HepG2 (cell line): ENCODE data around the gene ITGA7. TPM values are rescaled to one million over a fixed set of nuclear protein-coding genes. Genes with fewer than 3 reads are reported as not detected.

Experiments
- AKAP8 ChIP-seq: sonication (generic); formaldehyde crosslinking; IDR thresholded peaks from 2 replicates; pipeline ENCODE4 v1.5.1; 2020; ENCODE audit warnings: mild to moderate bottlenecking, missing genetic modification reagents
- ARNTL ChIP-seq: sonication (generic); formaldehyde crosslinking; IDR thresholded peaks from 2 replicates; pipeline ENCODE4 v1.4.0; 2020; ENCODE audit warnings: mild to moderate bottlenecking, missing genetic modification reagents
- ATM ChIP-seq: fragments of 450-650 bp; IDR thresholded peaks from 2 replicates; pipeline ENCODE4 v1.7.1; 2017; ENCODE audit warnings: mild to moderate bottlenecking, borderline replicate concordance
- HNRNPK ChIP-seq: fragments of 200-400 bp; formaldehyde crosslinking; IDR thresholded peaks from 2 replicates; pipeline ENCODE4 v1.6.1; 2018; ENCODE audit warnings: low read length, low read depth, moderate library complexity, mild to moderate bottlenecking; ENCODE audit not compliant: poor library complexity, severe bottlenecking
- HOXA7 ChIP-seq: sonication (generic); formaldehyde crosslinking; IDR thresholded peaks from 2 replicates; pipeline ENCODE4 v1.8.1; 2022; ENCODE audit warnings: mild to moderate bottlenecking, missing genetic modification reagents, moderate library complexity
- NCOA2 ChIP-seq: sonication (generic); formaldehyde crosslinking; IDR thresholded peaks from 2 replicates; pipeline ENCODE4 v1.8.0; 2022; ENCODE audit warnings: inconsistent platforms
- POLR2G ChIP-seq: fragments of 200-400 bp; formaldehyde crosslinking; IDR thresholded peaks from 2 replicates; pipeline ENCODE4 v1.6.1; 2018; ENCODE audit warnings: mild to moderate bottlenecking, low read depth, low read length, moderate library complexity
- RAD51 ChIP-seq: fragments of 450-650 bp; IDR thresholded peaks from 2 replicates; pipeline ENCODE4 v1.6.1; 2016; ENCODE audit warnings: borderline replicate concordance
- SOX13 ChIP-seq, 3 experiments: fragments of 450-650 bp in 1 of 3; sonication (generic) in 1 of 3; formaldehyde crosslinking in 1 of 3; IDR thresholded peaks in 2 of 3; conservative IDR thresholded peaks in 1 of 3; 2 replicates each; pipeline versions ENCODE4 v1.5.0 to v1.6.1; 2016 to 2020; ENCODE audit warnings: antibody characterized with exemption in 1 of 3, mild to moderate bottlenecking in 1 of 3, missing compliant biosample characterization in 1 of 3, missing genetic modification reagents in 1 of 3, moderate library complexity in 1 of 3
- SP2 ChIP-seq: sonication (generic); formaldehyde crosslinking; IDR thresholded peaks from 2 replicates; pipeline ENCODE4 v1.5.1; 2020; ENCODE audit warnings: mild to moderate bottlenecking, missing genetic modification reagents
- TP53 ChIP-seq: sonication (generic); formaldehyde crosslinking; conservative IDR thresholded peaks from 2 replicates; pipeline ENCODE4 v1.4.0; 2020; ENCODE audit warnings: missing genetic modification reagents
- ZNF441 ChIP-seq: sonication (generic); formaldehyde crosslinking; IDR thresholded peaks from 2 replicates; pipeline ENCODE4 v1.7.0; 2021; ENCODE audit warnings: missing genetic modification reagents, borderline replicate concordance
- ZNF446 ChIP-seq: sonication (generic); formaldehyde crosslinking; IDR thresholded peaks from 2 replicates; pipeline ENCODE4 v1.5.0; 2020; ENCODE audit warnings: mild to moderate bottlenecking, missing genetic modification reagents
- ZNF550 ChIP-seq: sonication (generic); formaldehyde crosslinking; IDR thresholded peaks from 2 replicates; pipeline ENCODE4 v1.4.0; 2020; ENCODE audit warnings: mild to moderate bottlenecking, missing genetic modification reagents, borderline replicate concordance
- ZNF678 ChIP-seq: sonication (generic); formaldehyde crosslinking; IDR thresholded peaks from 2 replicates; pipeline ENCODE4 v1.4.0; 2020; ENCODE audit warnings: mild to moderate bottlenecking, missing genetic modification reagents
- ZNF740 ChIP-seq: sonication (generic); formaldehyde crosslinking; IDR thresholded peaks from 2 replicates; pipeline ENCODE4 v1.4.0; 2020; ENCODE audit warnings: missing genetic modification reagents
- polyA plus RNA-seq, 8 experiments: library from polyadenylated mRNA; depleted of rRNA in 3 of 8; stranded (reverse) in 7 of 8; unstranded in 1 of 8; fragments of >200 nt; fragmentation: Illumina TruSeq in 4 of 8; extraction: Trizol in 4 of 8; gene quantifications; 2 replicates each; pipeline versions ENCODE4 v1.2.1 to v1.2.3, GENCODE V29; 2011 to 2016; ENCODE audit warnings: low read depth in 4 of 8, missing spikeins in 1 of 8, mixed read lengths in 1 of 8; ENCODE audit not compliant: insufficient read depth in 1 of 8
- total RNA-seq, 5 experiments: library from RNA; depleted of rRNA; stranded (reverse); fragments of >200 nt; fragmentation: Illumina TruSeq; extraction: Trizol; gene quantifications; 2 replicates each; pipeline ENCODE4 v1.2.3, GENCODE V29; 2016; ENCODE audit warnings: low read depth in 1 of 5
- TF ChIP-seq, protein P1 (sequence below): sonication (generic); formaldehyde crosslinking; IDR thresholded peaks from 2 replicates; pipeline ENCODE4 v1.5.0; 2020; ENCODE audit warnings: missing genetic modification reagents, mild to moderate bottlenecking, borderline replicate concordance
- TF ChIP-seq, protein P2 (sequence below): sonication (generic); formaldehyde crosslinking; IDR thresholded peaks from 2 replicates; pipeline ENCODE4 v1.9.0; 2022; ENCODE audit warnings: missing genetic modification reagents, mild to moderate bottlenecking, borderline replicate concordance
- TF ChIP-seq, protein P3 (sequence below): sonication (generic); formaldehyde crosslinking; IDR thresholded peaks from 2 replicates; pipeline ENCODE4 v1.4.0; 2020; ENCODE audit warnings: missing genetic modification reagents
- TF ChIP-seq, protein P4 (sequence below): sonication (generic); formaldehyde crosslinking; IDR thresholded peaks from 2 replicates; pipeline ENCODE4 v1.4.0; 2020; ENCODE audit warnings: mild to moderate bottlenecking, missing genetic modification reagents, borderline replicate concordance
- TF ChIP-seq, protein P5 (sequence below): sonication (generic); formaldehyde crosslinking; IDR thresholded peaks from 2 replicates; pipeline ENCODE4 v1.5.0; 2020; ENCODE audit warnings: mild to moderate bottlenecking, low read depth, missing genetic modification reagents, borderline replicate concordance

Gene ITGA7
- total and polyA plus RNA-seq, 2 of the 13 experiments (the other 11 are each of a cell fraction or from before 2014, with no cell fraction given) = 0.65 to 0.75 TPM

GRCh38 chr12:55728939-55729818 is 21.5 kb upstream of the ITGA7 start, which contains the start of gene CD63 (continued):
- TF ChIP-seq SOX13 (IDR thresholded peaks at IDR 0.05) = no peak
- peak in 1 of 2 experiments; percentile 53; a peak in 1 of 4 replicates for TF ChIP-seq SOX13 (CRISPR knock-in tag; conservative IDR thresholded peaks at IDR 0.05 in 1 of 2, IDR thresholded peaks at IDR 0.05 in 1 of 2)
- TF ChIP-seq, protein P1, sequence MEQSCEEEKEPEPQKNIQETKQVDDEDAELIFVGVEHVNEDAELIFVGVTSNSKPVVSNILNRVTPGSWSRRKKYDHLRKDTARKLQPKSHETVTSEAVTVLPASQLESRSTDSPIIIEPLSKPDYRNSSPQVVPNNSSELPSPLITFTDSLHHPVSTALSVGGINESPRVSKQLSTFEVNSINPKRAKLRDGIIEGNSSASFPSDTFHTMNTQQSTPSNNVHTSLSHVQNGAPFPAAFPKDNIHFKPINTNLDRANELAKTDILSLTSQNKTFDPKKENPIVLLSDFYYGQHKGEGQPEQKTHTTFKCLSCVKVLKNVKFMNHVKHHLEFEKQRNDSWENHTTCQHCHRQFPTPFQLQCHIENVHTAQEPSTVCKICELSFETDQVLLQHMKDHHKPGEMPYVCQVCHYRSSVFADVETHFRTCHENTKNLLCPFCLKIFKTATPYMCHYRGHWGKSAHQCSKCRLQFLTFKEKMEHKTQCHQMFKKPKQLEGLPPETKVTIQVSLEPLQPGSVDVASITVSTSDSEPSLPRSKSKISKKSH (CRISPR knock-in tag) = peak; percentile 46; the same call in 1 of the 2 replicates
- no peak for TF ChIP-seq ZNF678 (CRISPR knock-in tag)
- TF ChIP-seq ZNF441 (CRISPR knock-in tag) = peak; percentile 79; the same call in 1 of the 2 replicates
- TF ChIP-seq, protein P2, sequence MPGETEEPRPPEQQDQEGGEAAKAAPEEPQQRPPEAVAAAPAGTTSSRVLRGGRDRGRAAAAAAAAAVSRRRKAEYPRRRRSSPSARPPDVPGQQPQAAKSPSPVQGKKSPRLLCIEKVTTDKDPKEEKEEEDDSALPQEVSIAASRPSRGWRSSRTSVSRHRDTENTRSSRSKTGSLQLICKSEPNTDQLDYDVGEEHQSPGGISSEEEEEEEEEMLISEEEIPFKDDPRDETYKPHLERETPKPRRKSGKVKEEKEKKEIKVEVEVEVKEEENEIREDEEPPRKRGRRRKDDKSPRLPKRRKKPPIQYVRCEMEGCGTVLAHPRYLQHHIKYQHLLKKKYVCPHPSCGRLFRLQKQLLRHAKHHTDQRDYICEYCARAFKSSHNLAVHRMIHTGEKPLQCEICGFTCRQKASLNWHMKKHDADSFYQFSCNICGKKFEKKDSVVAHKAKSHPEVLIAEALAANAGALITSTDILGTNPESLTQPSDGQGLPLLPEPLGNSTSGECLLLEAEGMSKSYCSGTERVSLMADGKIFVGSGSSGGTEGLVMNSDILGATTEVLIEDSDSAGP (CRISPR knock-in tag) = peak; percentile 76
- TF ChIP-seq TP53 = no peak
- no peak for TF ChIP-seq RAD51
- no peak for TF ChIP-seq HOXA7
- TF ChIP-seq, protein P3, sequence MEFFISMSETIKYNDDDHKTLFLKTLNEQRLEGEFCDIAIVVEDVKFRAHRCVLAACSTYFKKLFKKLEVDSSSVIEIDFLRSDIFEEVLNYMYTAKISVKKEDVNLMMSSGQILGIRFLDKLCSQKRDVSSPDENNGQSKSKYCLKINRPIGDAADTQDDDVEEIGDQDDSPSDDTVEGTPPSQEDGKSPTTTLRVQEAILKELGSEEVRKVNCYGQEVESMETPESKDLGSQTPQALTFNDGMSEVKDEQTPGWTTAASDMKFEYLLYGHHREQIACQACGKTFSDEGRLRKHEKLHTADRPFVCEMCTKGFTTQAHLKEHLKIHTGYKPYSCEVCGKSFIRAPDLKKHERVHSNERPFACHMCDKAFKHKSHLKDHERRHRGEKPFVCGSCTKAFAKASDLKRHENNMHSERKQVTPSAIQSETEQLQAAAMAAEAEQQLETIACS = no peak
- TF ChIP-seq, protein P4, sequence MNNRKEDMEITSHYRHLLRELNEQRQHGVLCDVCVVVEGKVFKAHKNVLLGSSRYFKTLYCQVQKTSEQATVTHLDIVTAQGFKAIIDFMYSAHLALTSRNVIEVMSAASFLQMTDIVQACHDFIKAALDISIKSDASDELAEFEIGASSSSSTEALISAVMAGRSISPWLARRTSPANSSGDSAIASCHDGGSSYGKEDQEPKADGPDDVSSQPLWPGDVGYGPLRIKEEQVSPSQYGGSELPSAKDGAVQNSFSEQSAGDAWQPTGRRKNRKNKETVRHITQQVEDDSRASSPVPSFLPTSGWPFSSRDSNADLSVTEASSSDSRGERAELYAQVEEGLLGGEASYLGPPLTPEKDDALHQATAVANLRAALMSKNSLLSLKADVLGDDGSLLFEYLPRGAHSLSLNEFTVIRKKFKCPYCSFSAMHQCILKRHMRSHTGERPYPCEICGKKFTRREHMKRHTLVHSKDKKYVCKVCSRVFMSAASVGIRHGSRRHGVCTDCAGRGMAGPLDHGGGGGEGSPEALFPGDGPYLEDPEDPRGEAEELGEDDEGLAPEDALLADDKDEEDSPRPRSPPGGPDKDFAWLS (CRISPR knock-in tag) = no peak
- peak; percentile 76 for TF ChIP-seq ARNTL (CRISPR knock-in tag)
- peak; percentile 72 for TF ChIP-seq HNRNPK
- TF ChIP-seq ZNF446 (CRISPR knock-in tag) = 0 out of 2 replicates have a peak, but pooled peaks have one; percentile 38
- no peak for TF ChIP-seq ZNF740 (CRISPR knock-in tag)
- peak; percentile 79 for TF ChIP-seq POLR2G
- TF ChIP-seq, protein P5, sequence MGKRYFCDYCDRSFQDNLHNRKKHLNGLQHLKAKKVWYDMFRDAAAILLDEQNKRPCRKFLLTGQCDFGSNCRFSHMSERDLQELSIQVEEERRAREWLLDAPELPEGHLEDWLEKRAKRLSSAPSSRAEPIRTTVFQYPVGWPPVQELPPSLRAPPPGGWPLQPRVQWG (CRISPR knock-in tag) = no peak
- TF ChIP-seq SP2 (CRISPR knock-in tag) = no peak; the same call in 1 of the 2 replicates
- TF ChIP-seq AKAP8 (CRISPR knock-in tag) = no peak
- TF ChIP-seq ZNF550 (CRISPR knock-in tag) = no peak
- no peak for TF ChIP-seq NCOA2 (CRISPR knock-in tag)
- TF ChIP-seq ATM = no peak
